NCI-H345 (cell line): Measurements from ENCODE around the gene SLC25A21.
"Not testable (repeated sequence)": the region's sequence is repeated elsewhere in the genome, so short reads cannot be mapped to it uniquely, and the experiment has no call there.

Experiments
- DNase-seq: peaks from one replicate; lab custom pipeline; 2025; lab: John Stamatoyannopoulos, UW

Gene SLC25A21

GRCh38 chr14:36863271-36863670, 309.1 kb downstream of the SLC25A21 start:
- no peak for DNase-seq

- DNase-seq: not testable (repeated sequence)
Observed at GRCh38 chr14:36862237-36862636, 310.2 kb downstream of the SLC25A21 start.

GRCh38 chr14:36860831-36861230, 311.6 kb downstream of the SLC25A21 start:
- no peak for DNase-seq

- no peak for DNase-seq
Observed at GRCh38 chr14:36859119-36859518, 313.3 kb downstream of the SLC25A21 start.

GRCh38 chr14:36857842-36858445, 314.5 kb downstream of the SLC25A21 start:
- DNase-seq: no peak

GRCh38 chr14:36857136-36857535, 315.3 kb downstream of the SLC25A21 start:
- DNase-seq: peak; percentile 84

GRCh38 chr14:36856095-36856878, 316.1 kb downstream of the SLC25A21 start:
- DNase-seq: peak; percentile 49

GRCh38 chr14:36855396-36855795, 317.0 kb downstream of the SLC25A21 start:
- DNase-seq: no peak

- DNase-seq: no peak
Observed at GRCh38 chr14:36852981-36853691, 319.3 kb downstream of the SLC25A21 start.

- DNase-seq: no peak
Observed at GRCh38 chr14:36848213-36848612, 324.2 kb downstream of the SLC25A21 start.

- DNase-seq: no peak
Observed at GRCh38 chr14:36847366-36847765, 325.0 kb downstream of the SLC25A21 start.

- DNase-seq: no peak
Observed at GRCh38 chr14:36845356-36846012, 326.9 kb downstream of the SLC25A21 start.

- no peak for DNase-seq
Observed at GRCh38 chr14:36844443-36845195, 327.8 kb downstream of the SLC25A21 start.

- no peak for DNase-seq
Observed at GRCh38 chr14:36843410-36843809, 329.0 kb downstream of the SLC25A21 start.

GRCh38 chr14:36835128-36835527, 337.3 kb downstream of the SLC25A21 start:
- DNase-seq: peak; percentile 81

GRCh38 chr14:36834293-36834692, 338.1 kb downstream of the SLC25A21 start:
- no peak for DNase-seq

- no peak for DNase-seq
Observed at GRCh38 chr14:36829547-36829946, 342.9 kb downstream of the SLC25A21 start.

GRCh38 chr14:36827861-36828260, 344.5 kb downstream of the SLC25A21 start:
- no peak for DNase-seq

GRCh38 chr14:36826614-36827013, 345.8 kb downstream of the SLC25A21 start:
- no peak for DNase-seq

GRCh38 chr14:36824854-36825253, 347.6 kb downstream of the SLC25A21 start:
- no peak for DNase-seq

GRCh38 chr14:36823651-36824050, 348.8 kb downstream of the SLC25A21 start:
- no peak for DNase-seq

- DNase-seq: no peak
Observed at GRCh38 chr14:36822685-36823084, 349.7 kb downstream of the SLC25A21 start.
